Esophagus squamous epithelium (tissue), 4 donors: ENCODE data around the gene ITIH4.

Experiments
- CTCF ChIP-seq, 6 experiments: fragments of 450-650 bp in 4 of 6; fragments of 200-600 bp in 2 of 6; sonication (generic) in 2 of 6; IDR thresholded peaks; one replicate each; pipeline ENCODE4 v1.5.1; 2016 to 2019; ENCODE audit warnings: antibody characterized with exemption in 6 of 6, mild to moderate bottlenecking in 4 of 6, moderate library complexity in 4 of 6
- POLR2A ChIP-seq, 4 donors: fragments of 450-650 bp; IDR thresholded peaks; one replicate each; pipeline ENCODE4 v1.6.1; 2017; ENCODE audit warnings: antibody characterized with exemption in 4 of 4, mild to moderate bottlenecking in 4 of 4, moderate library complexity in 3 of 4

- TF ChIP-seq CTCF (IDR thresholded peaks at IDR 0.05), result no peak
- TF ChIP-seq POLR2A (IDR thresholded peaks at IDR 0.05), result no peak
Observed at GRCh38 chr3:52784021-52784621, 46.4 kb downstream of the ITIH4 start.
